Measurements from ENCODE around the gene C21orf58.

DNA sequence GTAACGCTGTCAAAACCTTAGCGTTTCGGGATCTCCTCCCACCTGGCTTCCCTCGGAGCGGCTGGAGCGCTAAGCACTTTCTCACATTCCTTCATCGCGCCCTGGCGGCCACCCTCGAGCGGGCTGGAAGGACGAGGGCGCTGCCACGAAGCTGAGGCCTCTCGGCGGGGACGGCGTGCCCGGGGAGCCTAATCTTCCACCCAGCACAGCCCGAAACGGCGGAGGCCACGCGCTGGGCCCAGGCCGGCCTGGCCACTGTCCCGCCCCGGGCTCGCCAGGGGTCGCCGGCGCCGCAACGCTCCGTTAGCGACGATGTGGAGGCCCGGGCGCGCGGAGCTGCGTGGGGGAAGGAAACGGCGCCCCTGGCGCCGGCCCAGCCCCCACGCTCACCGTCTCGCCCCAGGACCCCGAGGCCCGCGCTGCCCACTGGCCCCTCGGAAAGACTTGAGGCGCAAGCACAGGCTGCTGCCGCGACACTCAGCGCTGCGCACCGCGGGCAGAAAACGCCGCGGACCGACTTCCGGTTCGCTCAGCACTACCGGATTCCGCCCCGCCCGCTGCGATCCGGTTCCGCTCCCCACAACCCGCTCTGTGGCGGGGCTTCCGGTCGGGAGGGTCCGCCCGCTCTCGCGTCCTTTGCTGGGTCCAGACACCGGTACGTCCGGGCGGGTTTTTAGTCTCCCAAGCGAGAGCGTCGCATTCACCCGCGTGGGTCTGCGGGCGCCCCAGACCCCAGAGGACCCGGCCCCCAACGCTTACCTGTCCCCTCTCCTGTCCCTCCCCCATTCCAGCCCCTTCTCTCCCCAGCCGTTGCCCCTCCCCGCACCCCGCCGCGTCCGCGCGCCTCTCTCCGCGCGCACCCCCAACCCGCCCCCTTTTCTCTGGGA lies 37.7 kb downstream of the C21orf58 start, which contains the start of gene YBEY:
- TF ChIP-seq ZNF274 (IDR thresholded peaks at IDR 0.05; ENCODE audit: low read depth, low read length) (no peak), YY1 (IDR thresholded peaks at IDR 0.05; ENCODE audit: insufficient read depth, insufficient read length) (no peak)
